HG03575 (cell line): ENCODE data around the gene NUP153.
A peak's percentile ranks its signal among the peaks of the same experiment; 100 is the strongest.
"Not testable (repeated sequence)": the region's sequence is repeated elsewhere in the genome, so short reads cannot be mapped to it uniquely, and the experiment has no call there.

Experiments used
- ATAC-seq: cut with Tn5 transposase; IDR thresholded peaks from one replicate; pipeline ENCODE4 v1.9.1; 2021; ENCODE audit not compliant: unreplicated experiment, insufficient number of reproducible peaks, low FRiP score; ENCODE audit errors: extremely low read depth

NUP153 gene

DNA sequence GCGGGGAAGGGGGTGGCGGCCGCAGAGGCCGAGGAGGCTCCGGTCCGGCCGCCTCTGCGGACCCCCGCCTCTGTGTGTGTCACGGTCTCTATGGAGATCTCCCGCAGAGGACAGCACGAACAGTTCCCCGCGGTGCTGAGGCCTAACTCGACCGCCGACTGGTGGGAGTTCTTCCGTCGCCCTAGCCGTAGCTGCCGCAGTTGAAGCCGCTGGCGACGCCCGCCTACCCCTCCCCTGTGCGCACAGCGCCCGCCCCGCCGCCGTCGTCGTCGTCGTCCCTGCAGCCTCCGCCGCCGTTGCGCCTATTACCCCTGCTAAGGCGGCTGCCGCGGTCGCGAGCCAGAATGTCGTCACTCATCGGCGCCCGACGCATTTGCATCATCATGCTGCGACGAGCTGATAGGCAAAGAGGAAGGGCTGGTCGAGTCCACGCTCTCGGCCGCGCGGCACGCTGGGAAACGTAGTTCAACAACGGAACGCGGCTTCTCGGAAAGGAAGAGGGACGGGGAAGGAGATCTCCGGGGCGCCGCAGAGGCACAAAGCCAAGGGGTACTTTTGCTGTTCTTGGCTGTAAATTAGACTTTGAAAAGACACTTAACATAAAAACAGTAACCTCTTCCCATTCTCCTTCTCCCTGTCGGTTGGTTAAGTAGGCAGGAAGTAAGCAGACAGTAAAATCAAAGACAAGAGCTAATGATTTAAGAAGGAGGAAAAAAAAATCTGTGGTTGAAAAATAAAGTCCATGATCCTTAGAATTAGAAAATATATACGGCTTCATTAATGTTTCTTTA is at the start of gene NUP153:
Gene NUP153 (minus strand): TSS at position 346 of the 791 bp plus-strand sequence. CDS start 538 bp downstream, outside the sequence.
- ATAC-seq: peak; percentile 53

DNA sequence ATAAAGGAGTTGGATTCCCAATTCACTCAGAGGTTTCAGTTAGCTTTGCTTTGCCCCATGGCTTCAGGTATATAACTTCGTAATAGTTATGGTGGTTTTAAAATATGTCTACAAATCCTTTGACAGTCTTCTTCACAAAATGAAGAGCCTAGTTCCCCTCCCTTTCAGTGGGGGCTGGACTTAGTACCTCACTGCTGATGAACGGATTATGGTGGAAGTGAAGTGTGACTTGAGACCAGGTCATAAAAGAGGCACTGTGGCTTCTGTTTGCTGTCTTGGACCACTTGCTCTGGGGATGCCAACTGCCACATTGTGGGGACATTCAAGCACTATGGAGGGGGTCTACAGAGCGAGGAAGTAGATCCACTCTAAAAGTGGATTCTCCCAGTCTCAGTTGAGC is 47.5 kb upstream of the NUP153 start:
- ATAC-seq: no peak

DNA sequence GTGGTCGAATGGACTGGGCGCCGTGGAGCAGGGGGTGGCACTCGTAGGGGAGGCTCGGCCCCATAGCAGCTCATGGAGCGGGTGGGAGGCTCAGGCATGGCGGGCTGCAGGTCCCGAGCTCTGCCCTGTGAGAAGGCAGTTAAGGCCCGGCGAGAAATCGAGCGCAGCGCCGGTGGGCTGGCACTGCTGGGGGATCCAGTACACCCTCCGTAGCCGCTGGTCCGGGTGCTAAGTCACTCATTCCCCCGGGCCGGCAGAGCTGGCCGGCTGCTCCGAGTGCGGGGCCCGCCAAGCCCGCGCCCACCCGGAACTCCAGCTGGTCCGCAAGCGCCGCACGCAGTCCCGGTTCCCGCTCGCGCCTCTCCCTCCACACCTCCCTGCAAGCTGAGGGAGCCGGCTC is 38.6 kb upstream of the NUP153 start:
- ATAC-seq: not testable (repeated sequence)

DNA sequence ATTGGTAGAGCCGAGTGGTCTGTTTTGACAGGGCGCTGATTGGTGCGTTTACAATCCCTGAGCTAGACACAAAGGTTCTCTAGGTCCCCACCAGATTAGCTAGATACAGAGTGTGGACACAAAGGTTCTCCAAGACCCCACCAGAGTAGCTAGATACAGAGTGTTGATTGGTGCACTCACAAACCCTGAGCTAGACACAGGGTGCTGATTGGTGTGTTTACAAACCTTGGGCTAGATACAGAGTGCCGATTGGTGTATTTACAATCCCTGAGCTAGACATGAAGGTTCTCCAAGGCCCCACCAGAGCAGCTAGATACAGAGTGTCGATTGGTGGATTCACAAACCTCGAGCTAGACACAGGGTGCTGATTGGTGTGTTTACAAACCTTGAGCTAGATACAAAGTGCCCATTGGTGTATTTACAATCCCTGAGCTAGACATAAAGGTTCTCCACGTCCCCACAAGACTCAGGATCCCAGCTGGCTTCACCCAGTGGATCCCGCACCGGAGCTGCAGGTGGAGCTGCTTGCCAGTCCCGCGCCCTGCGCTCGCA is 38.1 kb upstream of the NUP153 start:
- not testable (repeated sequence) for ATAC-seq

DNA sequence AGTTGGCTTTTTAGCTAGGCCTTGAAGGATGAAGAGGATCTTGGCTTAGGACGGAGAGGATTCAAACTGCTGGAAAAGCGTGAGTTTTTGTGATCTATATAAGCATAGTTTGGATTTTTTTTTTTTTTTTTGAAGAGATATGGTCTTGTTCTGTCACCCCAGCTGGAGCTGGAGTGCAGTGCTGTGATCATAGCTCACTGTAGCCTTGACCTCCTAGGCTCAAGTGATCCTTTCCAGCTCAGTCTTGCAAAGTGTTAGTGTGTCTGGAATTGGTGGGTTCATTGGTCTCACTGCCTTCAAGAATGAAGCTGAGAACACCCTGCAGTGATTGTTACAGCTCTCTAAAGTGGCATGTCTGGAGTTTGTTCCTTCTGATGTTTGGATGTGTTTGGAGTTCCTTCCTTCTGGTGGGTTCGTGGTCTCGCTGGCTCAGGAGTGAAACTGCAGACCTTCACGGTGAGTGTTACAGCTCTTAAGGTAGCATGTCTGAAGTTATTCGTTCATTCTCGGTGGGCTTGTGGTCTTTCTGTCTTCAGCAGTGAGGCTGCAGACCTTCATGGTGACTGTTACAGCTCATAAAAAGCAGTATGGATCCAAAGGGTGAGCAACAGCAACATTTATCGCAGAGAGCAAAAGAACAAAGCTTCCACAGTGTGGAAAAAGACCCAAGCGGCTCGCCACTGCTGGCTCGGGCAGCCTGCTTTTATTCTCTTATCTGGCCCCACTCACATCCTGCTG is 37.5 kb upstream of the NUP153 start:
- no peak for ATAC-seq

DNA sequence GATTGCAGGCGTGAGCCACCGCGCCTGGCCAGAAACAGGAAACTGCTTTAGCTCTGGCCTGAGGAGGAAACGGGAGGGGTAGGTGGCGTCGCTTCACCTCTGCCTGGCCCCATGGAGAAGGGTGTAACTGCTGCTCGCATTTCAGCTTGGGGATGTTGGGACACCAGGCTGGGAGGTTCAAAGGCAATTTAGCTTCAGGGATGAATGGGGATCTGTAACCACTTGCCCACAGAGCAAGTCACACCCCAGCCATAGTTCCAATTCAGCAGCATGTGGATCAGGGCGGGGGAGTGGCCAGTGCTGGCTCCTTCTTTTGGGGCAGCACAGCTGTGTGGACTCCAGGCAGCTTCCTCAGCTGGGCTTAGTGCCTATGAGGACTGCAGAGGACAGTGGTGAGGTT is 34.8 kb upstream of the NUP153 start:
- ATAC-seq: no peak

DNA sequence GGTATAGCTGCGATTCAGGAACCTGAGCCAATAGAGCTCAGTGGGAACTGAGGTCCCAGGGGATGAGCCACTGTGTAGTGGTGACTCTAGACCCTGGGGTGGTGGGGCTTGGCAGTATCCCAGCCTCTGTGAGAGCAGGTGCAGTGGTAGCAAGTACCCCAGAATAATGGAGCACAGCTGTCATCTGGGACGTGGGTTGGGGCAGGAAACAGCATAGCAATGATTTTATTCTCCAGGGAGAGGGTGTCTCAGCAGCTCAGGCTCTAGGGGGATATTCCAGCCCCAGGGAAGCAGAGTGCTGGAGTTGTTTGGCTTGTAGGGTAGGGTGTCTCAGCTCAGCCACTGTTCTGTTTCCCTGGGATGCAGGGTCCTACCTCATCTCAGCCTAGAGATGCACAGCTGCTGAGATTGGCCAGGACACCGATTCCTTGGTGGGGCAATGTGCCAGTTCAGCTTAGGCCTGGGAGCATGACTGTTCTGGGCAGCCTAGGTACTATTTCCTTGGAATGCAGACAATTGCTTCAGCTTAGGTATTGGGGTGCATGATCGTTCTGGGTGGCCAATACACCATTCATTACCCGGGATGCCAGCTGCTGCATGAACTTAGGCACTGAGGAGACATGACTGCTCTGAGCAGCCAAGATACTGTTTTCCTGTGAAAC is 34.0 kb upstream of the NUP153 start:
- ATAC-seq: no peak

DNA sequence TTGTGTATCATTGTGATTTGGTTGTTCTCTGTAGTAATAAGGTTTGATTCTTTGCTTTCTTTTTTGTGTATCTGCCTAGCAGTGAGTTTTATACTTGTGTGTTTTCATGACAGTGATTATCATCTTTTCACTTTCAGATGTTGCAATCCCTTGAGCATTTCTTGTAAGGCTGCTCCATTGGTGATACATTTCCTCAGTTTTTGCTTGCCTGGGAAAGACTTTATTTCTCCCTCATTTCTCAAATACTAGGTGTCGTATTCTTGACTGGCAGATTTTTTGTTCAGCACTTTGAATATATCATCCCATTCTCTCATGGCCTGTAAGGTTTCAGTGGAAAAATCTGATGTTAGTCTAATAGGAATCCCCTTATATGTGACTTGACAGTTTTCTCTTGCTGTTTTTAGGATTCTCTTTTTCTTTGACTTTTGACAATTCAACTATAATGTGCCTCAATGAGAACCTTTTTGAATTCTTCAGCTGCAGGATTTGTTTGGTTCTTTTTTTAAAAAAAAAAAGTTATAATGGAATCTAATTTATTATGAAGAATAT is 31.1 kb upstream of the NUP153 start:
- ATAC-seq: no peak

DNA sequence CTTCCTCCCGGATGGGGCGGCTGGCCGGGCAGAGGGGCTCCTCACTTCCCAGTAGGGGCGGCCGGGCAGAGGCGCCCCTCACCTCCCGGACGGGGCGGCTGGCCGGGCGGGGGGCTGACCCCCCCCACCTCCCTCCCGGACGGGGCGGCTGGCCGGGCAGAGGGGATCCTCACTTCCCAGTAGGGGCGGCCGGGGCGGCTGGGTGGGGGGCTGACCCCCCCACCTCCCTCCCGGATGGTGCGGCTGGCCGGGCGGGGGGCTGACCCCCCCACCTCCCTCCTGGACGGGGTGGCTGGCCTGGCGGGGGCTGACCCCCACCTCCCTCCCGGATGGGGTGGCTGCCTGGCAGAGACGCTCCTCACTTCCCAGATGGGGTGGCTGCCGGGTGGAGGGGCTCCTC is 28.6 kb upstream of the NUP153 start:
- ATAC-seq: not testable (repeated sequence)

DNA sequence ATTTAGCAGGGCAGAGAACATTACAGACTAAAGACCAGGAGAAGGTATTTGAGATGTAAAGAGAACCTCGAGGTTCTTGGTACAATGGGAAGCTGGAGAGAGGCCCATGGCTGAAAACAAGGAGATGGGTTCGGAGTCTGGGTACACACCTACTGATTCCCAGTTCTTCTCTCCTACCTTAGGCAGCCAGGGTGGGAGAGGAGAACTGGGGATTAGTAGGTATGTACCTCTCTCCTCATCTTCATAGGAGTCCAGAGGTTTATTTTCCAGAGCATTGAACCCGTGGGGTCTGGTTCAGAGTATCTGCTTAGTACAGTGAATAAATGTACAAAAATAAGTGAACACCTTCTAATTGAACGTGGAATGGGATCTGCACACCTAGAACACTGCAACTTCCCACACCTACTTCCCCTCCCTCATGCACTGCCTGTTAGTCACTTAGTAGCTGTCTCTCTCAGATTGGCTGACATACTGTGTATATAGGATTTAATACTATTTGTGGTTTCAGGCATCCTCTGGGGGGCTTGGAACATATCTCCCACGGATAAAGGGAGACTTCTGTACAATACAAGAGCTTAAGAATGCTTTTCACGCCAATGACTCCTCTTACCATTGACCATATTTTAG is 23.5 kb upstream of the NUP153 start:
- no peak for ATAC-seq

DNA sequence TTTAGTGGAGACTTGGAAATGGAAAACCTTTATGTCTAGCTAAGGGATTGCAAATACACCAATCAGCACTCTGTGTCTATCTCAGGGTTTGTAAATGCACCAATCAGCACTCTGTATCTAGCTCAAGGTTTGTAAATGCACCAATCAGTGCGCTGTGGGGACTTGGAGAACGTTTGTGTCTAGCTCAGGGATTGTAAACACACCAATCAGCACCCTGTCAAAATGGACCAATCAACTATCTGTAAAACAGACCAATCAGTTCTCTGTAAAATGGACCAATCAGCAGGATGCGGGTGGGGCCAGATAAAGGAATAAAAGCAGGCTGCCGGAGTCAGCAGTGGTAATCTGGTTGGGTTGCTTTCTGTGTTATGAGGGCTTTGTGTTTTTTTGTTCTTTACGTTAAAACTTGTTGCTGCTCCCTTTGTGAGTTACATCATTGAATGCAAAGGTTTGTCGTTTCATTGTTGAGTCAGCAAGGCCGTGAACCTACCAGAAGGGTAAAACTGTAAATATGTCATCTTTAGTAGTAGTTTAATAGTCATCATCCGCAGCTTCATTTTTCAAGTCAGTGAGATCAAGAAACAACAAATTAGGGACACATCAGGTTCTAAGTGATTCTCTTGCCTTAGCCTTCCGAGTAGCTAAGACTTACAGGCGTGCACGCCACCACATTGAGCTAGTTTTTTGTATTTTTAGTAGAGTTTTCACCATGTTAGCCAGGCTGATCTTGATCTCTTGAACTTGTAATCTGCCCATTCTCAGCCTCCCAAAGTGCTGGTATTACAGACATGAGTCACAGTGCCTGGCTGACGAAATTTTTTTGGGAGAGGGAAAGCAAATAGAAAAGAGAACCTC is 22.7 kb upstream of the NUP153 start:
- no peak for ATAC-seq

DNA sequence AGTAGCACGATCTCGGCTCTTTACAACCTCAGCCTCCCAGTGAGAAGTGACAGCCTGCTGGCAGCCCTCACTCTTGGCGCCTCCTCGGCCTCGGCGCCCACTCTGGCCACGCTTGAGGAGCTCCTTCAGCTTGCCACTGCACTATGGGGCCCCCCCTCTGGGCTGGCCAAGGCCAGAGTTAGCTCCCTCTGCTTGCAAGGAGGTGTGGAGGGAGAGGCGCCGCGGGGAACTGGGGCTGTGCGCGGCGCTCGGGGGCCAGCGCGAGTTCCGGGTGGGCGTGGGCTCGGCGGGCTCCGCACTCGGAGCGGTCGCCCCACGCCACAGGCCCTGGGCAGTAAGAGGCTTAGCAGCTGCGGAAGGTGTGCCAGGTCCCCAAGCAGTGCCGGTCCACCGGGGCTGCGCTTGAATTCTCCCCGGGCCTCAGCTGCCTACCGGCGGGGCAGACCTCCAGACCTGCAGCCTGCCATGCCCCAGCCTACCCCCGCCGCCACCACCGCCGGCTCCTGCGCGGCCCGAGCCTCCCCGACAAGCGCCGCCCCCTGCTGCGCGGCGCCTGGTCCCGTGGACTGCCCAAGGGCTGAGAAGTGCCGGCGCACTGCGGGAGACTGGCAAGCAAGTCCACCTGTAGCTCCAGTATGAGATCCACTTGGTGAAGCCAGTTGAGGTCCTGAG is 22.0 kb upstream of the NUP153 start:
- no peak for ATAC-seq

DNA sequence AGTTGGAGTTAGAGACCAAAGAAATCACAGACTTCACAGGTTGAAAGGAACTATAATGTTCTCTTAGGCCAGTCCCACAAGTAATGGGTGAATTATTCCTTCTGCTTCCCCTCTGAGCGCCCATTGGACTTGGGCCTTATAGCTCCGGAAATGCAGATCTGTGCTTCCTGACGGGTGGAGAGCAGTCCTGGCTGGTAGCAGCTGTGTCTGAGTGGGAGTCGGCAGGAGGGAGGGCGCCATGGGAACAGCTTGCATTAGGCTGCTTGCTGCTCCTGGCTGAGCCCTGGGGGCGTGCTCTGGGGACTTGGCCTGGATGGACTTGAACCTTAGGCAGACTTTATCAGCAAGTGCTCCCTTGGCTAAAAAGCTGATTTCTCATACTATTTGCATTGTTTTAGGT is 18.4 kb upstream of the NUP153 start:
- no peak for ATAC-seq

DNA sequence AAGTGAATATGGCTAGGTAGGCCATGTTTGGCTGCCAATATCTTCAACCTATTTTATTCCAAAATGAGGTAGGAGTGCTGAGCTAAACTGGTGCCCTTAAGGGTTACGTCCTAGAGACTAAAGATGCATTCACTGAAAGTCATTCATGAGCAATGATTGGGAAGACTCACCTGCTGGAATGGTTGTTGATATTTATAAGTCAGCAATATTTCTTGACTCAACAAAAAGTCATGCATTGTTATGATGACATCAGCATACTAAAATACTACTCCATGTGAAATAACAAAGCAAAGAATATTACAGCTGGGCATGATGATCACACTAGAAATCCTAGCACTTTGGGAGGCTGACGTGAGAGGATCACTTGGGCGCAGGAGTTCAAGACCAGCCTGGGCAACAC is 17.6 kb upstream of the NUP153 start:
- no peak for ATAC-seq

DNA sequence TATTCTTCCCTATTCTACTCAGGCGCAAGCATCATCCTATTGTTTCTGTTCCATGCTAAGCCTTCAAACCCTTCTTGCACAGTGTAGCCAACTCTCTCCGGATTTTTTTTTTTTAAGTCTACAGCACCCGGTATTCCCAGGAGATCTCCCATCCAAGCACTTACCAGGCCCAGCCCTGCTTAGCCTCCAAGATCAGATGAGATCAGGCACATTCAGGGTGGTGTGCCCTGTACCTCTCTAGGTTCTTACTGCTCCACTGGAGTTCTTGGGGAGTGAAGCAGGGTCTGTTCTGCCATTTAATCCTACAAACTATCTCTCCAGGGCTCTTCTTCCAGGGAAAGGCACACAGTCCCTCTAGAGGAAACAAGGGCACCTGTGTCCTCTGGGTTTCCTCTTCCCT is 14.9 kb upstream of the NUP153 start:
- no peak for ATAC-seq

DNA sequence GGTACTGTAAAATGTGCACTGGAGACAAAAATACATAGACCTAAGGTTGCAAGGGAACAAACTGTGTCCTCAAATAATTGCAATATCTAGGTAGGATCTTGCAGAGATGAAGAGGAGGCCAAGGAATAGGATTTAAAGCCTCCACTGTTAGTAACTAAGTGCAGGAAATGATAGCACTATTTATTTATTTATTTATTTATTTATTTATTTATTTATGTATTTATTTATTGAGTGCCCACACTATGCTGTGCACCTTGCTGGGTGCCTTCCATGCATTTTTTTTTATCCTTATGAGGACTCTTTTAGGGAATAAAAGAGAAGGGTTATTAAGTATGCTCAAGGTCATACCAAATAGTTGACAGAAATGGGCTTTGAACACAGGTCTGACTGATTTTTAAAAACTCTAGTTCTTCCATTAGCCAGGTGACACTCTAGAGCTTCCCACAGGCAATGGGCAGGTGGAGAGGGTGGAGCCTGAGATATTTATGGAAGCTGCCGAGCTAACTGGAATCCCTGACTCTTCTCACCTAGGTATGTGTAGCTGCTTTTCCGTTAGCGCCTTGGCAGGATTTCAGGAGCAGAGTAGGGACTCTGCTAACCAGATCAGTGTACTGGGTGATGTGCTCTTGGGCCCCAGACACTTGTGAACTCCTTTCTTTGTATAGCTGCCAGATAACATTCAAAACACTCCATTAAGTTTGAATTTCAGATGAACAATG is 12.8 kb upstream of the NUP153 start:
- no peak for ATAC-seq

DNA sequence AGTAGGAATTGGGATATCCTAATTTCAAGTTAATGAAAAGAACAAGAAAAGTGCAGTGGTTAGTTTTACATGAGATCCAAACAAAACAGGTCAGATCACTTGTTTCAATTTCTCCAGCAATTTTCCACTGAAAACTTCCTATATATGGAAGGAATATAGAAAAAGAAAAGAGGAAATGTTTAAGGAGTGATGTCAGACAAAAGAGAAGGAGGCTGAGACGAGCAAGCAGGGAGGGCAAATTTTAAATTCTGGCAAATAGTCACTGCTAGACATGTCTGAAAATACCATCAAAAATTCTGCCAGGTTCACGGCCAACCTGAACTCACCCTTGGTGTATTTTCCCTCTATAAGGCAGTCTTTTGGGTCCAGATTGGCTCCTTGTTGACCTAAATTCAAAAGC is 9.5 kb upstream of the NUP153 start:
- ATAC-seq: no peak
